SK-N-SH (cell line): ENCODE data around the gene RBL2. TPM values are rescaled to one million over a fixed set of nuclear protein-coding genes. Genes with fewer than 3 reads are reported as not detected.

ENCODE experiments used
- CTCF ChIA-PET: fragments of 300-600, 350-600 bp; formaldehyde crosslinking; extraction: SDS; loops from one replicate; lab custom pipeline; 2021; lab: Yijun Ruan, JAX
- POLR2A ChIA-PET: fragments of 350-600 bp; sonication (Branson Sonifier 250); formaldehyde crosslinking; extraction: SDS; loops from one replicate; lab custom pipeline; 2020; ENCODE audit warnings: antibody characterized with exemption, inconsistent platforms; lab: Yijun Ruan, JAX
- DNase-seq: peaks from one replicate; pipeline ENCODE4 v3.0.0; 2012
- H2AFZ ChIP-seq: fragments of 200-600 bp; sonication (generic); 2 replicates; pipeline ENCODE4 v1.8.1; 2016; ENCODE audit warnings: antibody characterized with exemption, mild to moderate bottlenecking, low read depth
- H3F3A ChIP-seq: fragments of 200-600 bp; sonication (generic); replicated peaks from 2 replicates; pipeline ENCODE3; 2016; ENCODE audit warnings: antibody characterized with exemption, mild to moderate bottlenecking; ENCODE audit not compliant: insufficient read depth
- H3K27ac ChIP-seq, 2 experiments: fragments of 200-500 bp in 1 of 2; fragments of 200-600 bp in 1 of 2; sonication (Bioruptor generic) in 1 of 2; sonication (generic), shearing (Covaris generic) in 1 of 2; 2 replicates each; pipeline versions ENCODE4 v1.5.1 to v1.6.1; 2014 to 2016; ENCODE audit warnings: low read depth in 2 of 2, inconsistent platforms in 1 of 2, low read length in 1 of 2, mild to moderate bottlenecking in 1 of 2, mixed read lengths in 1 of 2
- H3K27me3 ChIP-seq: fragments of 200-600 bp; sonication (generic), shearing (Covaris generic); 2 replicates; pipeline ENCODE4 v1.6.1; 2016; ENCODE audit warnings: mixed run types; ENCODE audit not compliant: insufficient read depth
- H3K36me3 ChIP-seq, 2 experiments: fragments of 200-500 bp in 1 of 2; fragments of 200-600 bp in 1 of 2; sonication (Bioruptor generic) in 1 of 2; sonication (generic) in 1 of 2; replicated peaks in 1 of 2; 2 replicates each; pipeline versions ENCODE3 to v1.5.1; 2014 to 2016; ENCODE audit warnings: low read length in 1 of 2, mild to moderate bottlenecking in 1 of 2; ENCODE audit not compliant: insufficient read depth in 2 of 2, control insufficient read depth in 1 of 2
- H3K4me1 ChIP-seq, 2 experiments: fragments of 200-500 bp in 1 of 2; fragments of 200-600 bp in 1 of 2; sonication (Bioruptor generic) in 1 of 2; sonication (generic), shearing (Covaris generic) in 1 of 2; 2 replicates each; pipeline versions ENCODE4 v1.5.1 to v1.6.1; 2014 to 2016; ENCODE audit warnings: low read depth in 1 of 2, low read length in 1 of 2, mixed run types in 1 of 2; ENCODE audit not compliant: insufficient read depth in 2 of 2, control insufficient read depth in 1 of 2
- H3K4me2 ChIP-seq: fragments of 200-600 bp; sonication (generic), shearing (Covaris generic); 2 replicates; pipeline ENCODE4 v1.6.1; 2017; ENCODE audit warnings: mixed run types
- H3K4me3 ChIP-seq, 2 experiments: fragments of 200-500 bp in 1 of 2; fragments of 200-600 bp in 1 of 2; sonication (Bioruptor generic) in 1 of 2; sonication (generic), shearing (Covaris generic) in 1 of 2; 2 replicates each; pipeline versions ENCODE4 v1.5.1 to v1.8.1; 2014 to 2016; ENCODE audit warnings: low read depth in 2 of 2, inconsistent platforms in 1 of 2, low read length in 1 of 2, mild to moderate bottlenecking in 1 of 2, mixed read lengths in 1 of 2, moderate library complexity in 1 of 2
- H3K79me2 ChIP-seq: fragments of 200-600 bp; sonication (generic); 2 replicates; pipeline ENCODE4 v1.8.1; 2017; ENCODE audit warnings: mild to moderate bottlenecking; ENCODE audit not compliant: insufficient read depth
- H3K9ac ChIP-seq: fragments of 200-600 bp; sonication (generic); 2 replicates; pipeline ENCODE4 v1.6.1; 2017; ENCODE audit warnings: mixed run types
- H3K9me2 ChIP-seq: fragments of 200-600 bp; sonication (generic); 2 replicates; pipeline ENCODE4 v1.6.1; 2017; ENCODE audit warnings: mixed run types
- H3K9me3 ChIP-seq: fragments of 200-600 bp; sonication (generic); 2 replicates; pipeline ENCODE4 v1.6.1; 2017; ENCODE audit warnings: mixed run types, mild to moderate bottlenecking, moderate library complexity
- H4K20me1 ChIP-seq: fragments of 200-600 bp; sonication (generic); 2 replicates; pipeline ENCODE4 v1.6.1; 2017; ENCODE audit warnings: mild to moderate bottlenecking, mixed run types; ENCODE audit not compliant: insufficient read depth
- CTCF ChIP-seq: fragments of 200-600 bp; sonication (generic); IDR thresholded peaks from 2 replicates; pipeline ENCODE4 v1.6.1; 2017; ENCODE audit warnings: antibody characterized with exemption, mild to moderate bottlenecking, moderate library complexity
- ELF1 ChIP-seq: IDR thresholded peaks from 2 replicates; pipeline ENCODE4 v1.4.0; 2012
- GABPA ChIP-seq: IDR thresholded peaks from 2 replicates; pipeline ENCODE4 v1.4.0; 2012; ENCODE audit warnings: low read depth, mild to moderate bottlenecking
- GATA2 ChIP-seq: sonication (generic); formaldehyde crosslinking; IDR thresholded peaks from 2 replicates; pipeline ENCODE4 v1.5.0; 2020; ENCODE audit warnings: mild to moderate bottlenecking, missing genetic modification reagents
- IRF3 ChIP-seq: fragments of 150-350 bp; IDR thresholded peaks from 2 replicates; pipeline ENCODE4 v1.6.1; 2016; ENCODE audit warnings: mild to moderate bottlenecking, low read depth, low read length
- JUND ChIP-seq: IDR thresholded peaks from 2 replicates; pipeline ENCODE4 v1.4.0; 2012
- MEF2A ChIP-seq: IDR thresholded peaks from 2 replicates; pipeline ENCODE4 v1.4.0; 2012; ENCODE audit warnings: low read depth, borderline replicate concordance
- MXI1 ChIP-seq: IDR thresholded peaks from 2 replicates; pipeline ENCODE4 v1.6.1; 2012; ENCODE audit warnings: mild to moderate bottlenecking, low read depth, low read length, improper control_type of control experiment
- NRF1 ChIP-seq: IDR thresholded peaks from 2 replicates; pipeline ENCODE4 v1.6.1; 2012; ENCODE audit warnings: low read depth, mild to moderate bottlenecking, low read length
- RAD21 ChIP-seq: IDR thresholded peaks from 2 replicates; pipeline ENCODE4 v1.6.1; 2012; ENCODE audit warnings: mild to moderate bottlenecking, low read length
- REST ChIP-seq: IDR thresholded peaks from 2 replicates; pipeline ENCODE4 v1.6.1; 2012; ENCODE audit warnings: mild to moderate bottlenecking, low read depth, low read length, moderate library complexity
- RXRA ChIP-seq: IDR thresholded peaks from 2 replicates; pipeline ENCODE4 v1.4.0; 2012; ENCODE audit warnings: low read depth, mild to moderate bottlenecking, borderline replicate concordance
- TAF1 ChIP-seq: IDR thresholded peaks from 2 replicates; pipeline ENCODE4 v1.6.1; 2012; ENCODE audit warnings: low read depth, mild to moderate bottlenecking, low read length, moderate library complexity, borderline replicate concordance
- TCF12 ChIP-seq: IDR thresholded peaks from 2 replicates; pipeline ENCODE4 v1.4.0; 2012
- YY1 ChIP-seq: IDR thresholded peaks from 2 replicates; pipeline ENCODE4 v1.4.0; 2012; ENCODE audit warnings: low read depth, mild to moderate bottlenecking
- ZBTB33 ChIP-seq: IDR thresholded peaks from 2 replicates; pipeline ENCODE4 v1.4.0; 2012; ENCODE audit warnings: low read depth, borderline replicate concordance
- WGBS: methylation state at CpG from one replicate; pipeline ENCODE4 v1.1.6; 2017; ENCODE audit warnings: low lambda C conversion rate; 5-methylcytosine and 5-hydroxymethylcytosine counted together
- polyA plus RNA-seq, 3 experiments: library from polyadenylated mRNA; depleted of rRNA; stranded (reverse); fragments of >200 nt; gene quantifications; 2 replicates each; pipeline ENCODE4 v1.2.3, GENCODE V29; 2012

Gene RBL2
- polyA plus RNA-seq, 1 of the 3 experiments (the other 2 are of a cell fraction), result 28.0 TPM

- Histone ChIP-seq H3K4me3 (no peak overlapping the region), H2AFZ (no peak overlapping the region), H3K4me2 (no peak overlapping the region), H3K4me1 (no peaks in the 10 kb centered on the region), H3K9me3 (no peaks in the 10 kb centered on the region), H3K9me2 (no peaks in the 10 kb centered on the region), H3K36me3 (peaks cover 77 to 82% of the 10 kb centered on the region in 2 experiments), H3K9ac (no peak overlapping the region), H3K79me2 (no peaks in the 10 kb centered on the region), H4K20me1 (no peaks in the 10 kb centered on the region), H3K27me3 (no peaks in the 10 kb centered on the region), H3F3A (no peaks in the 10 kb centered on the region), H3K27ac (no peak overlapping the region)
- ChIA-PET CTCF (interaction anchor here (1.0 to 1.1 kb wide), 2 partner anchors 10 to 12 kb away, joined by 3 to 4 read pairs; no protein-coding TSS in a partner anchor), POLR2A (no interaction called here)
- TF ChIP-seq MXI1 (no peak), REST (no peak), NRF1 (no peak), IRF3 (no peak), RAD21 (no peak), GATA2 (CRISPR knock-in tag) (no peak), ZBTB33 (no peak), RXRA (no peak), TCF12 (no peak), GABPA (no peak), TAF1 (no peak), MEF2A (no peak), JUND (no peak), CTCF (no peak), ELF1 (no peak), YY1 (no peak)
- 100% methylated on average over 1 of the region's 1 CpG for WGBS
- no peak for DNase-seq
Measured at GRCh38 chr16:53489755-53490154, 55.5 kb downstream of the RBL2 start.
